Thoracic aorta (tissue), 2 donors: ENCODE measurements around the gene MRPS14. TPM values are rescaled to one million over a fixed set of nuclear protein-coding genes. Genes with fewer than 3 reads are reported as not detected.

Experiments
- ATAC-seq: fragments of 150-250 bp; one replicate; pipeline ENCODE4 v1.8.0; 2017; ENCODE audit warnings: low read depth; ENCODE audit not compliant: insufficient number of reproducible peaks, low FRiP score
- DNase-seq: peaks from one replicate; pipeline ENCODE4 v3.0.0-alpha.2; 2020; ENCODE audit warnings: low spot score
- H3K27ac ChIP-seq, 2 donors: fragments of 200-600 bp; sonication (generic); 1 replicate in 1 of 2; 2 replicates in 1 of 2; pipeline ENCODE4 v1.5.1; 2016; ENCODE audit warnings: mild to moderate bottlenecking in 2 of 2, moderate library complexity in 2 of 2
- H3K27me3 ChIP-seq: fragments of 200-600 bp; sonication (generic); replicated peaks from 2 replicates; pipeline ENCODE4 v1.6.0; 2016; ENCODE audit warnings: mild to moderate bottlenecking; ENCODE audit not compliant: insufficient read depth
- H3K36me3 ChIP-seq: fragments of 200-600 bp; sonication (generic); one replicate; pipeline ENCODE4 v1.5.1; 2016
- H3K4me1 ChIP-seq, 2 donors: fragments of 200-600 bp; sonication (generic); 1 replicate in 1 of 2; 2 replicates in 1 of 2; pipeline versions ENCODE4 v1.5.1 to v1.6.0; 2016; ENCODE audit warnings: low read depth in 2 of 2, mild to moderate bottlenecking in 1 of 2; ENCODE audit not compliant: control insufficient read depth in 1 of 2
- H3K4me3 ChIP-seq: fragments of 200-600 bp; sonication (generic); 2 replicates; pipeline ENCODE4 v1.5.1; 2016; ENCODE audit warnings: mild to moderate bottlenecking
- H3K9me3 ChIP-seq: fragments of 200-600 bp; sonication (generic); 2 replicates; pipeline ENCODE4 v1.5.1; 2016
- total RNA-seq, 2 donors: library from RNA; depleted of rRNA; stranded (reverse); fragments of >200 nt; gene quantifications; one replicate each; pipeline versions ENCODE4 v1.1.0 to v1.2.3, GENCODE V29; 2016
- TF ChIP-seq, protein P1 (sequence below): fragments of 200-600 bp; sonication (generic); IDR thresholded peaks from one replicate; pipeline ENCODE4 v1.5.1; 2019; ENCODE audit warnings: antibody characterized with exemption

MRPS14 gene
- total RNA-seq, 2 donors from 2014 or later: 13.5 to 24.2 TPM

DNA sequence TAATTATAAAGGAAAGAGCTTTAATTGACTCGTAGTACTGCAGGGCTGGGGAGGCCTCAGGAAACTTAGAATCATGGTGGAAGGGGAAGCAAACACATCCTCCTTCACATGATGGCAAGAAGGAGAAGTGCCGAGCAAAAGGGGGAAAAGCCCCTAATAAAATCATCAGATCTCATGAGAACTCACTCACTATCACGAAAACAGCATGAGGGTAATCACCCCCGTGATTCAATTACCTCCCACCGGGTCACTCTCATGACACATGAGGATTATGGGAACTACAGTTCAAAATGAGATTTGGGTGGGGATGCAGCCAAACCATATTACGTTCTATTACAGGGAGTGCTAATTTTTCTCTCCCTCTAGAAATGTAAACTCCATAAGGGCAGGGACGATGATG, 14.2 kb upstream of the MRPS14 start:
- TF ChIP-seq, protein P1, sequence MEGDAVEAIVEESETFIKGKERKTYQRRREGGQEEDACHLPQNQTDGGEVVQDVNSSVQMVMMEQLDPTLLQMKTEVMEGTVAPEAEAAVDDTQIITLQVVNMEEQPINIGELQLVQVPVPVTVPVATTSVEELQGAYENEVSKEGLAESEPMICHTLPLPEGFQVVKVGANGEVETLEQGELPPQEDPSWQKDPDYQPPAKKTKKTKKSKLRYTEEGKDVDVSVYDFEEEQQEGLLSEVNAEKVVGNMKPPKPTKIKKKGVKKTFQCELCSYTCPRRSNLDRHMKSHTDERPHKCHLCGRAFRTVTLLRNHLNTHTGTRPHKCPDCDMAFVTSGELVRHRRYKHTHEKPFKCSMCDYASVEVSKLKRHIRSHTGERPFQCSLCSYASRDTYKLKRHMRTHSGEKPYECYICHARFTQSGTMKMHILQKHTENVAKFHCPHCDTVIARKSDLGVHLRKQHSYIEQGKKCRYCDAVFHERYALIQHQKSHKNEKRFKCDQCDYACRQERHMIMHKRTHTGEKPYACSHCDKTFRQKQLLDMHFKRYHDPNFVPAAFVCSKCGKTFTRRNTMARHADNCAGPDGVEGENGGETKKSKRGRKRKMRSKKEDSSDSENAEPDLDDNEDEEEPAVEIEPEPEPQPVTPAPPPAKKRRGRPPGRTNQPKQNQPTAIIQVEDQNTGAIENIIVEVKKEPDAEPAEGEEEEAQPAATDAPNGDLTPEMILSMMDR: no peak
- Histone ChIP-seq H3K27me3 (no peaks in the 10 kb centered on the region), H3K4me3 (no peak overlapping the region), H3K4me1 (no peaks in the 10 kb centered on the region), H3K27ac (no peak overlapping the region), H3K36me3 (no peaks in the 10 kb centered on the region), H3K9me3 (no peaks in the 10 kb centered on the region)
- no peak for ATAC-seq
- no peak for DNase-seq

DNA sequence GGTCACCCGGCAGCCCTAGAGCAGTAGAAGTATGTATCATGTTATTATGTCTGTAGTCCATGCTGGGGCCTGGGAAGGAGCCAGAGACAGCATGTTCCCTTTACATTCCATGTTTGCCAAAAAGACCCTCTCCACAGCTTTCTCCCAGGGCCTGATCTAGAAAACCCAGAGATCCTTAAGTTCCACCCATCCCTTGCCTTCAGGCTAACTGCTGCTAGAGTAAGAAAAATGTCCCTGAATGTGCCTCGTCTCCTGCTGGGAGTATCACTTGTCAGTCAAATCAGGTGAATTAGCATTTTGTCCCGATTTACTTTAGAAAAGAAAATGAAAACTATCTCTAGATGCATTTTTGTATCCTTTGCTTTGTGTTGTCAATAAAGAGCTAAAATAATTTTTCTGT, 13.3 kb upstream of the MRPS14 start:
- no peaks in the 10 kb centered on the region for H3K4me1 ChIP-seq
- no peak overlapping the region for H3K4me3 ChIP-seq
- no peaks in the 10 kb centered on the region for H3K36me3 ChIP-seq
- DNase-seq (no peak), ATAC-seq (no peak)
- H3K27me3 ChIP-seq: no peaks in the 10 kb centered on the region
- H3K9me3 ChIP-seq: no peaks in the 10 kb centered on the region
- H3K27ac ChIP-seq: no peak overlapping the region
- TF ChIP-seq, protein P1: no peak

DNA sequence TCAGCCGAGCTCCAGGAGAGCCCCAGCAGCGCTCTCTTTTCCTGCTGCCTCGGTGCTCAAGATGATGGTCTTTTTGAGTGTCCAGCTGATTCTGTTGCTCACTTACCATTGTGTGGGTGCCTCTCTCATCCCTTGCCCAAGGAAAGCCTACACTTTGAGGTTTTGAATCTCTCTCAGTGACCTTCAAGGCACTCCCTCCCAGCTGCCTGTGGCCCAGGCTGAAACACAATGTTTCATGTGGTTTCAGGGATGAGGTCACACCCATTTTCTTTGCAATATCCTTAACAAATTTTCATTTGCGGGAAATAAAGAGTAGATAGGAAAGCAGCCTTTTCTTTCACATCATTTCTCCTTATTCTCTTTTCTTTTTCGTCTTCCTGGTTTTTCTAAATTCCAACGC, 12.6 kb upstream of the MRPS14 start:
- H3K36me3 ChIP-seq: no peaks in the 10 kb centered on the region
- H3K4me1 ChIP-seq: no peaks in the 10 kb centered on the region
- H3K9me3 ChIP-seq: no peaks in the 10 kb centered on the region
- DNase-seq (no peak), ATAC-seq (no peak)
- H3K4me3 ChIP-seq: no peak overlapping the region
- H3K27ac ChIP-seq: no peak overlapping the region
- TF ChIP-seq, protein P1: no peak
- no peaks in the 10 kb centered on the region for H3K27me3 ChIP-seq

DNA sequence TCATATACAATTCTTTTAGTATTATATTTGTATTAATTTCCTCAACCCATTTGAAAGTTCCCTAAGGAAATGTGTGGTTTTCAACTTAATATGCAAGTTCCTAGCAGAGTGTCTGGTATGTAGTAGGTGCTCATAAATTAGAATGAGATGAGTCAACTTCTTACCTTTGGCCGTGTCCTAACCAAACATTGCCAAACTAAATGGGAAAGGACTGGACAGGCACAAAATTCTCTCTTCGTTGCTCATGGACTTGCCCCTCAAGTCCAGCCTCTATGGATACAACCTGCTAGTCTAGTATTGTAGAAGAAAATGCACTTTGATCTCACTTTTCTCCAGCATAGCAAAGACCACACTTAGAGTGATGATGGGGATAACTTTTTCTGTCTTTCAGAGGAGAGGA, 11.6 kb upstream of the MRPS14 start:
- Histone ChIP-seq H3K27me3 (no peaks in the 10 kb centered on the region), H3K4me3 (no peak overlapping the region), H3K36me3 (no peaks in the 10 kb centered on the region), H3K27ac (no peak overlapping the region), H3K4me1 (no peaks in the 10 kb centered on the region), H3K9me3 (no peaks in the 10 kb centered on the region)
- TF ChIP-seq, protein P1: no peak
- DNase-seq (no peak), ATAC-seq (no peak)

DNA sequence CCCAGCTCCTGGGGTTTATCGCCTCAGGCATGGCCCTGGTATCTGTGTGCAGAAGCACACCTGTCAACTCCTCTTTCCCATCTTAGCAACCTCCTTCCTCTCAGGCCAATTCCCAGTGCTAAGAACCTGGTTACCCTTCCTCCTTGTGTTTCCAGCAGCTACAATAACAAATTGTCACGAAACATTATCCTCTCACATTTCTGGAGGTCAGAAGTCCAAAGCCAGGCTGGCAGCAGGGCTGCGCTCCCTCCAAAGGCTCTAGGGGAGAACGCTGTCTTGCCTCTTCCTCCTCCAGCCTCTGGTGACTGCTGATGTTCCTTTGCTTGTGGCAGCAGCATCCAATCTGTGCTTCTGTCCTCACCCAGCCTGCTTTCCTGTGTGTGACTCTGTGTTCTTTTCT, 10.7 kb upstream of the MRPS14 start:
- TF ChIP-seq, protein P1: no peak
- Histone ChIP-seq H3K4me3 (no peak overlapping the region), H3K4me1 (no peaks in the 10 kb centered on the region), H3K27ac (no peak overlapping the region), H3K9me3 (no peaks in the 10 kb centered on the region), H3K36me3 (no peaks in the 10 kb centered on the region), H3K27me3 (no peaks in the 10 kb centered on the region)
- ATAC-seq (no peak), DNase-seq (no peak)
